ENCODE measurements around the gene GINM1. TPM values are rescaled to one million over a fixed set of nuclear protein-coding genes. Genes with fewer than 3 reads are reported as not detected.

GINM1 gene
- total and polyA plus RNA-seq, 9 of the 15 experiments (the other 6 are each of a cell fraction or from before 2014, with no cell fraction given): 5.0 to 19.3 (median 14.2) TPM

GRCh38 chr6:149558029-149558428 is 8.1 kb upstream of the GINM1 start (continued):
- TF ChIP-seq, protein P1, sequence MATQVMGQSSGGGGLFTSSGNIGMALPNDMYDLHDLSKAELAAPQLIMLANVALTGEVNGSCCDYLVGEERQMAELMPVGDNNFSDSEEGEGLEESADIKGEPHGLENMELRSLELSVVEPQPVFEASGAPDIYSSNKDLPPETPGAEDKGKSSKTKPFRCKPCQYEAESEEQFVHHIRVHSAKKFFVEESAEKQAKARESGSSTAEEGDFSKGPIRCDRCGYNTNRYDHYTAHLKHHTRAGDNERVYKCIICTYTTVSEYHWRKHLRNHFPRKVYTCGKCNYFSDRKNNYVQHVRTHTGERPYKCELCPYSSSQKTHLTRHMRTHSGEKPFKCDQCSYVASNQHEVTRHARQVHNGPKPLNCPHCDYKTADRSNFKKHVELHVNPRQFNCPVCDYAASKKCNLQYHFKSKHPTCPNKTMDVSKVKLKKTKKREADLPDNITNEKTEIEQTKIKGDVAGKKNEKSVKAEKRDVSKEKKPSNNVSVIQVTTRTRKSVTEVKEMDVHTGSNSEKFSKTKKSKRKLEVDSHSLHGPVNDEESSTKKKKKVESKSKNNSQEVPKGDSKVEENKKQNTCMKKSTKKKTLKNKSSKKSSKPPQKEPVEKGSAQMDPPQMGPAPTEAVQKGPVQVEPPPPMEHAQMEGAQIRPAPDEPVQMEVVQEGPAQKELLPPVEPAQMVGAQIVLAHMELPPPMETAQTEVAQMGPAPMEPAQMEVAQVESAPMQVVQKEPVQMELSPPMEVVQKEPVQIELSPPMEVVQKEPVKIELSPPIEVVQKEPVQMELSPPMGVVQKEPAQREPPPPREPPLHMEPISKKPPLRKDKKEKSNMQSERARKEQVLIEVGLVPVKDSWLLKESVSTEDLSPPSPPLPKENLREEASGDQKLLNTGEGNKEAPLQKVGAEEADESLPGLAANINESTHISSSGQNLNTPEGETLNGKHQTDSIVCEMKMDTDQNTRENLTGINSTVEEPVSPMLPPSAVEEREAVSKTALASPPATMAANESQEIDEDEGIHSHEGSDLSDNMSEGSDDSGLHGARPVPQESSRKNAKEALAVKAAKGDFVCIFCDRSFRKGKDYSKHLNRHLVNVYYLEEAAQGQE (IDR thresholded peaks at IDR 0.05; ENCODE audit: borderline replicate concordance): no peak
- TF ChIP-seq, protein P1 (CRISPR knock-in tag; IDR thresholded peaks at IDR 0.05; ENCODE audit: low read depth): no peak
- TF ChIP-seq FOXA1 (IDR thresholded peaks at IDR 0.05; ENCODE audit: borderline replicate concordance) (no peak), TAF7 (tag; IDR thresholded peaks at IDR 0.05) (no peak)
- TF ChIP-seq, protein P2, sequence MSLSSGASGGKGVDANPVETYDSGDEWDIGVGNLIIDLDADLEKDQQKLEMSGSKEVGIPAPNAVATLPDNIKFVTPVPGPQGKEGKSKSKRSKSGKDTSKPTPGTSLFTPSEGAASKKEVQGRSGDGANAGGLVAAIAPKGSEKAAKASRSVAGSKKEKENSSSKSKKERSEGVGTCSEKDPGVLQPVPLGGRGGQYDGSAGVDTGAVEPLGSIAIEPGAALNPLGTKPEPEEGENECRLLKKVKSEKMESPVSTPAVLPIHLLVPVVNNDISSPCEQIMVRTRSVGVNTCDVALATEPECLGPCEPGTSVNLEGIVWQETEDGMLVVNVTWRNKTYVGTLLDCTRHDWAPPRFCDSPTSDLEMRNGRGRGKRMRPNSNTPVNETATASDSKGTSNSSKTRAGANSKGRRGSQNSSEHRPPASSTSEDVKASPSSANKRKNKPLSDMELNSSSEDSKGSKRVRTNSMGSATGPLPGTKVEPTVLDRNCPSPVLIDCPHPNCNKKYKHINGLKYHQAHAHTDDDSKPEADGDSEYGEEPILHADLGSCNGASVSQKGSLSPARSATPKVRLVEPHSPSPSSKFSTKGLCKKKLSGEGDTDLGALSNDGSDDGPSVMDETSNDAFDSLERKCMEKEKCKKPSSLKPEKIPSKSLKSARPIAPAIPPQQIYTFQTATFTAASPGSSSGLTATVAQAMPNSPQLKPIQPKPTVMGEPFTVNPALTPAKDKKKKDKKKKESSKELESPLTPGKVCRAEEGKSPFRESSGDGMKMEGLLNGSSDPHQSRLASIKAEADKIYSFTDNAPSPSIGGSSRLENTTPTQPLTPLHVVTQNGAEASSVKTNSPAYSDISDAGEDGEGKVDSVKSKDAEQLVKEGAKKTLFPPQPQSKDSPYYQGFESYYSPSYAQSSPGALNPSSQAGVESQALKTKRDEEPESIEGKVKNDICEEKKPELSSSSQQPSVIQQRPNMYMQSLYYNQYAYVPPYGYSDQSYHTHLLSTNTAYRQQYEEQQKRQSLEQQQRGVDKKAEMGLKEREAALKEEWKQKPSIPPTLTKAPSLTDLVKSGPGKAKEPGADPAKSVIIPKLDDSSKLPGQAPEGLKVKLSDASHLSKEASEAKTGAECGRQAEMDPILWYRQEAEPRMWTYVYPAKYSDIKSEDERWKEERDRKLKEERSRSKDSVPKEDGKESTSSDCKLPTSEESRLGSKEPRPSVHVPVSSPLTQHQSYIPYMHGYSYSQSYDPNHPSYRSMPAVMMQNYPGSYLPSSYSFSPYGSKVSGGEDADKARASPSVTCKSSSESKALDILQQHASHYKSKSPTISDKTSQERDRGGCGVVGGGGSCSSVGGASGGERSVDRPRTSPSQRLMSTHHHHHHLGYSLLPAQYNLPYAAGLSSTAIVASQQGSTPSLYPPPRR (CRISPR knock-in tag; IDR thresholded peaks at IDR 0.05; ENCODE audit: borderline replicate concordance): no peak

All from K562 (cell line).